HCT116 (cell line): Measurements from ENCODE around the gene TMPRSS7. TPM values are rescaled to one million over a fixed set of nuclear protein-coding genes. Genes with fewer than 3 reads are reported as not detected.

Source experiments
- ATAC-seq: fragments of 200-7000 bp; cut with Tn5 transposase; 2 replicates; pipeline ENCODE4 v1.9.1; 2020; ENCODE audit warnings: mild to moderate bottlenecking, moderate library complexity
- BruUV-seq: library from RNA; stranded (reverse); fragments of 400-500 nt; replicated peaks from 2 replicates; lab custom pipeline; 2021; lab: Mats Ljungman, UMichigan
- CTCF ChIA-PET: fragments of 300-600 bp; sonication (Branson Sonifier 250); formaldehyde crosslinking; loops from one replicate; lab custom pipeline; 2021; ENCODE audit warnings: antibody characterized with exemption; lab: Charles Lee
- POLR2A ChIA-PET: fragments of 300-600, 350-600 bp; sonication (Branson Sonifier 250); formaldehyde crosslinking; loops from one replicate; lab custom pipeline; 2021; ENCODE audit warnings: antibody characterized with exemption; lab: Charles Lee
- RAD21 ChIA-PET, 2 experiments: fragments of 300-600 bp; sonication (Branson Sonifier 250); formaldehyde crosslinking; loops; one replicate each; lab custom pipeline; 2023; ENCODE audit warnings: low total read pairs in 2 of 2; ENCODE audit not compliant: uncharacterized antibody in 2 of 2, unreplicated experiment in 2 of 2, low non-redundant PET in 1 of 2; lab: Charles Lee
- DNase-seq: peaks from one replicate; pipeline ENCODE4 v3.0.0-alpha.2; 2010; ENCODE audit warnings: low read depth, low spot score
- H2AFZ ChIP-seq: fragments of 200-600 bp; shearing (Covaris generic), sonication (generic); 2 replicates; pipeline ENCODE4 v1.6.1; 2017; ENCODE audit warnings: low read depth, mixed run types, mixed read lengths, antibody characterized with exemption, low read length; ENCODE audit not compliant: poor library complexity, severe bottlenecking
- H3K27ac ChIP-seq: 2 replicates; pipeline ENCODE4 v1.5.1; 2012; ENCODE audit warnings: low read depth, low read length
- H3K27me3 ChIP-seq: fragments of 200-600 bp; sonication (generic); 2 replicates; pipeline ENCODE4 v1.6.1; 2016; ENCODE audit warnings: mixed run types, low read length, mixed read lengths; ENCODE audit not compliant: insufficient read depth
- H3K36me3 ChIP-seq, 2 experiments: fragments of 200-500 bp in 1 of 2; fragments of 200-600 bp in 1 of 2; sonication (Bioruptor generic) in 1 of 2; sonication (generic) in 1 of 2; 2 replicates each; pipeline versions ENCODE4 v1.5.1 to v1.6.1; 2014 to 2016; ENCODE audit warnings: low read length in 2 of 2, inconsistent platforms in 1 of 2, mixed read lengths in 1 of 2, mixed run types in 1 of 2; ENCODE audit not compliant: insufficient read depth in 2 of 2, control insufficient read depth in 1 of 2
- H3K4me1 ChIP-seq, 2 experiments: fragments of 200-600 bp in 1 of 2; sonication (generic) in 1 of 2; 2 replicates each; pipeline versions ENCODE4 v1.5.1 to v1.6.1; 2012 to 2017; ENCODE audit warnings: low read length in 2 of 2, inconsistent platforms in 1 of 2, mild to moderate bottlenecking in 1 of 2, mixed read lengths in 1 of 2, mixed run types in 1 of 2, moderate library complexity in 1 of 2; ENCODE audit not compliant: insufficient read depth in 2 of 2, control insufficient read depth in 1 of 2
- H3K4me2 ChIP-seq: fragments of 200-600 bp; sonication (generic); 2 replicates; pipeline ENCODE4 v1.6.1; 2017; ENCODE audit warnings: mixed run types, low read length, mixed read lengths
- H3K4me3 ChIP-seq, 2 experiments: fragments of 200-600 bp in 1 of 2; sonication (generic) in 1 of 2; replicated peaks in 1 of 2; 2 replicates each; pipeline ENCODE4 v1.5.1; 2011 to 2016; ENCODE audit warnings: low read length in 2 of 2, control low read depth in 1 of 2, low read depth in 1 of 2, mild to moderate bottlenecking in 1 of 2, mixed read lengths in 1 of 2, mixed run types in 1 of 2
- H3K79me2 ChIP-seq: fragments of 200-600 bp; sonication (generic); 2 replicates; pipeline ENCODE4 v1.6.1; 2017; ENCODE audit warnings: mild to moderate bottlenecking, mixed run types, low read length, moderate library complexity, mixed read lengths; ENCODE audit not compliant: insufficient read depth
- H3K9ac ChIP-seq: fragments of 200-600 bp; sonication (generic); 2 replicates; pipeline ENCODE4 v1.6.1; 2016; ENCODE audit warnings: low read length, mixed read lengths
- H3K9me2 ChIP-seq: fragments of 200-600 bp; sonication (generic), shearing (Covaris generic); 2 replicates; pipeline ENCODE4 v1.6.1; 2017; ENCODE audit warnings: mixed run types, mild to moderate bottlenecking, moderate library complexity; ENCODE audit not compliant: insufficient read depth
- H3K9me3 ChIP-seq, 2 experiments: fragments of 200-500 bp in 1 of 2; fragments of 200-600 bp in 1 of 2; sonication (Bioruptor generic) in 1 of 2; sonication (generic) in 1 of 2; 2 replicates each; pipeline ENCODE4 v1.6.1; 2014 to 2017; ENCODE audit warnings: low read length in 2 of 2, mixed read lengths in 2 of 2, inconsistent platforms in 1 of 2, low read depth in 1 of 2, mild to moderate bottlenecking in 1 of 2, mixed run types in 1 of 2, moderate library complexity in 1 of 2; ENCODE audit not compliant: control insufficient read depth in 1 of 2, insufficient read depth in 1 of 2
- H4K20me1 ChIP-seq: fragments of 200-600 bp; sonication (generic), shearing (Covaris generic); 2 replicates; pipeline ENCODE4 v1.6.1; 2017; ENCODE audit warnings: mixed run types, mild to moderate bottlenecking, moderate library complexity; ENCODE audit not compliant: insufficient read depth
- CTCF ChIP-seq, 3 experiments: fragments of 200-600 bp in 1 of 3; sonication (generic) in 1 of 3; IDR thresholded peaks in 2 of 3; conservative IDR thresholded peaks in 1 of 3; 2 replicates each; pipeline ENCODE4 v1.5.1; 2012 to 2017; ENCODE audit warnings: low read depth in 2 of 3, low read length in 2 of 3, antibody characterized with exemption in 1 of 3, borderline replicate concordance in 1 of 3, control low read depth in 1 of 3, mild to moderate bottlenecking in 1 of 3, mixed read lengths in 1 of 3, mixed run types in 1 of 3, moderate library complexity in 1 of 3; ENCODE audit not compliant: insufficient read depth in 1 of 3
- EGR1 ChIP-seq: IDR thresholded peaks from 2 replicates; pipeline ENCODE4 v1.6.1; 2012; ENCODE audit warnings: low read depth
- ELF1 ChIP-seq: IDR thresholded peaks from 2 replicates; pipeline ENCODE4 v1.6.1; 2012; ENCODE audit warnings: low read depth, borderline replicate concordance
- EZH2phosphoT487 ChIP-seq: fragments of 200-600 bp; IDR thresholded peaks from 2 replicates; pipeline ENCODE4 v1.6.1; 2018; ENCODE audit warnings: antibody characterized with exemption, borderline replicate concordance
- POLR2A ChIP-seq: IDR thresholded peaks from 2 replicates; pipeline ENCODE4 v1.7.0; 2011; ENCODE audit warnings: borderline replicate concordance; ENCODE audit not compliant: insufficient read depth, insufficient read length; ENCODE audit errors: extremely low read depth
- RAD21 ChIP-seq: IDR thresholded peaks from 2 replicates; pipeline ENCODE4 v1.6.1; 2012; ENCODE audit warnings: low read depth, mild to moderate bottlenecking
- REST ChIP-seq: IDR thresholded peaks from 2 replicates; pipeline ENCODE4 v1.6.1; 2012; ENCODE audit warnings: low read depth
- SIN3A ChIP-seq: IDR thresholded peaks from 2 replicates; pipeline ENCODE4 v1.6.1; 2012; ENCODE audit warnings: low read depth
- SP1 ChIP-seq: IDR thresholded peaks from 2 replicates; pipeline ENCODE4 v1.6.1; 2012; ENCODE audit warnings: low read depth
- SRF ChIP-seq: IDR thresholded peaks from 2 replicates; pipeline ENCODE4 v1.6.1; 2012; ENCODE audit warnings: low read depth
- TCF7L2 ChIP-seq: IDR thresholded peaks from 2 replicates; pipeline ENCODE4 v1.7.0; 2011; ENCODE audit warnings: borderline replicate concordance, inconsistent platforms; ENCODE audit not compliant: insufficient read depth, insufficient read length; ENCODE audit errors: extremely low read depth
- ZFX ChIP-seq: fragments of 450-650 bp; IDR thresholded peaks from 2 replicates; pipeline ENCODE4 v1.6.1; 2017
- ZNF274 ChIP-seq: fragments of 200-500 bp; sonication (Bioruptor generic); IDR thresholded peaks from 2 replicates; pipeline ENCODE4 v1.6.1; 2014; ENCODE audit warnings: mild to moderate bottlenecking, low read depth, low read length, inconsistent platforms
- intact Hi-C: fragments of 100-400 bp; cut with micrococcal nuclease; formaldehyde crosslinking; loops from 2 replicates; pipeline ENCODE4 v1.10.0; 2022
- total RNA-seq: library from RNA; stranded (reverse); gene quantifications from one replicate; pipeline ENCODE4 v1.2.1, GENCODE V29; 2021; ENCODE audit not compliant: unreplicated experiment

Gene TMPRSS7
- total RNA-seq, 1 experiment from 2014 or later = not detected

- intact Hi-C loops = no loop called here
Observed at GRCh38 chr3:112059497-112059896, 25.0 kb downstream of the TMPRSS7 start.

GRCh38 chr3:112061152-112061551 lies 26.6 kb downstream of the TMPRSS7 start:
- Histone ChIP-seq H3K27me3 (no peaks in the 10 kb centered on the region), H3K36me3 (no peaks in the 10 kb centered on the region), H3K79me2 (no peaks in the 10 kb centered on the region), H3K4me2 (no peak overlapping the region), H3K4me3 (no peak overlapping the region), H4K20me1 (no peaks in the 10 kb centered on the region), H3K4me1 (0 out of 4 replicates have a peak, but pooled peaks cover 0 to 3% of the 10 kb centered on the region in 2 experiments), H3K9me2 (no peaks in the 10 kb centered on the region), H2AFZ (no peak overlapping the region), H3K27ac (no peak overlapping the region), H3K9ac (no peak overlapping the region), H3K9me3 (no peaks in the 10 kb centered on the region)
- CTCF ChIA-PET = no interaction called here
- ATAC-seq = no peak
- no peak for DNase-seq
- intact Hi-C loops = no loop called here
- BruUV-seq = no TSS peak
- RAD21 ChIA-PET = no interaction called here
- POLR2A ChIA-PET = no interaction called here
- TF ChIP-seq EZH2phosphoT487 = no peak
- no peak for TF ChIP-seq SRF
- TF ChIP-seq POLR2A = no peak
- TF ChIP-seq ELF1 = no peak
- TF ChIP-seq TCF7L2 = no peak
- TF ChIP-seq SIN3A = no peak
- TF ChIP-seq ZNF274 = no peak
- no peak for TF ChIP-seq EGR1
- no peak for TF ChIP-seq REST
- TF ChIP-seq RAD21 = no peak

More at GRCh38 chr3:112059497-112059896, 25.0 kb downstream of the TMPRSS7 start:
- H3K9me2 ChIP-seq = no peaks in the 10 kb centered on the region
- H3K4me1 ChIP-seq = 0 out of 4 replicates have a peak, but pooled peaks cover 0 to 3% of the 10 kb centered on the region in 2 experiments
- TF ChIP-seq ZFX = no peak
- no peak for TF ChIP-seq SP1
- TF ChIP-seq CTCF (IDR thresholded peaks at IDR 0.05 in 2 of 3, conservative IDR thresholded peaks at IDR 0.05 in 1 of 3; ENCODE audit: borderline replicate concordance in 1 of 3, insufficient read depth in 1 of 3, low read depth in 2 of 3, low read length in 2 of 3) = no peak
- TF ChIP-seq RAD21 = no peak
- no peak for TF ChIP-seq TCF7L2
- no TSS peak for BruUV-seq
- ChIA-PET RAD21 (no interaction called here), POLR2A (no interaction called here), CTCF (no interaction called here)
- H3K9me3 ChIP-seq = no peaks in the 10 kb centered on the region
- no peaks in the 10 kb centered on the region for H3K27me3 ChIP-seq
- H3K27ac ChIP-seq = no peak overlapping the region
- no peaks in the 10 kb centered on the region for H3K79me2 ChIP-seq
- no peak overlapping the region for H3K4me3 ChIP-seq
- H3K9ac ChIP-seq = no peak overlapping the region
- H2AFZ ChIP-seq = no peak overlapping the region
- no peak overlapping the region for H3K4me2 ChIP-seq
- DNase-seq = no peak
- no peaks in the 10 kb centered on the region for H3K36me3 ChIP-seq
- no peak for ATAC-seq
- H4K20me1 ChIP-seq = no peaks in the 10 kb centered on the region
